Activated T-helper 1 cell treated with Interleukin-2 at 50 U/mL for 16 hours (primary cell): ENCODE results near the gene ABHD12.

Experiments used
- DNase-seq: peaks from one replicate; pipeline ENCODE4 v3.0.0-alpha.2; 2020; ENCODE audit warnings: low read depth

ABHD12 gene

DNA sequence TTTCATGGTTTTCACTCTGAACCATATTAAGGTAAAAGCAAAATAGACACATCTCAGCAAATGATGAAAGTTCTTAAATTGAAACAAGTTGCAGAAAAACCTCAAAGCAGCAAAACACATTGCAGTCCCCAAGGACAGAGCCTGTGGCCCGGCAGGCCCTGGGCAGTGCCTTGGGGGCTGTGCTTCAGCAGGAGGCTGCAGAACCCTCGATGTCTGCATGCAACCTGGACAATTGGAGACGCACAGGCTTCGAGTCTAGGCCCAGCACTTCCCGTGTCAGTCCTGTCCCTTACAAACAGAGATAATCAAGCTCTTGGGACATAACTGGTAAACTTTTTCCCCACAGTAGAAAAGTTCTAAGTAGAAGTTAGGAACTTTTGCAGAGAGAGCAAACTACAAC lies 133.5 kb downstream of the ABHD12 start:
- no peak for DNase-seq

- no peak for DNase-seq
Observed at GRCh38 chr20:25256226-25256859, 134.3 kb downstream of the ABHD12 start.

DNA sequence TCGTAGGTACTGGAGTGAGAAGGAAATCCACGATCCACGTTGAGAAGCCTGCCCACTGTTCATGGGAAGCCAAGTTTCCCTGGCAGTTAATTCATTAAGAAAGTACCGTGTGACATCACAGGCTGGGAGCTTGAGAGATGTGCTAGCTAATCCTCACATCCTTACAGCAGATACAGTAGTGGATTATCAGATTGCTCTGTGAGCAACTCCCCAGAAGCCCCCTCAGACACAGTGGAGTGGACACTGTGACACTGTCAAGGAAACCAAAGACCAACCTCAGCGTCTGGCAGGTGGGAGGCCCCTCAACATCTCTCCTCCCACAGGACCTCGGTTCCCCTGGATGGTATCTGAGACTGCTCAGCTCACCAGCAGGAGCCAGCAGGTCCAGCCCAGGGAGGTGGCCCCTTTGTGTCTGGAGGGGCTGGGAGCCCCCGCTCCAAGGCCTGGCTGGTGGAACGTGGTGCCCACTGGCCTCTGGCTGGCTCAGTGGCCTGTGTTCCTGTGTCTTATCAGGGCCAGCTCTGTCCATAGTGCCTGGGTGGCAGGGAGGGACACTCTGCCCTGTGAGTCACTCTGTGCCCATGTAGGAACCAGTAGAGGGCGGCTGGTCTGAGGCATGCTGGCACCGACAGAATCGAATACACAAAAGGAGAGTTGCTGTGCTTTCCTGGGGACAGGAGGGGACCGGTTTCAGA lies 135.5 kb downstream of the ABHD12 start:
- no peak for DNase-seq

DNA sequence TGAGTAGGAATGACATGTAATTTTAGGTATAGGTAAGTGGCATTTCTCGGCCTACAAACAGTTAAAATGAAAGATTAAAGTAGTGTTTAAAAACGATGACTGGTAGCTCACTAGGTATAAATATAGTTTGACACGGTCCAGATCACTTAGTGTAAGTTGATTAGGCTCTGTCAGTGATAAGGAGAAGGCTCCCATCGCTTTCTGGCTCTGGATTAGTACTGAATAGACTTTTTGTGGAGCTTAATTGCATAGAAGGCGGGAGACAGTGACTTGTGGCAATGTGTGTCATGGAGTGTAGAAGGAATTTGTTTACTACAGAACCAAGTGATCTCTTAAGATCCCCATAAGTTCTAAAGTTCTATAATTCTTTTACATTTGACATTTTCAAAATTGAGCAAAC lies 136.1 kb downstream of the ABHD12 start:
- no peak for DNase-seq

DNA sequence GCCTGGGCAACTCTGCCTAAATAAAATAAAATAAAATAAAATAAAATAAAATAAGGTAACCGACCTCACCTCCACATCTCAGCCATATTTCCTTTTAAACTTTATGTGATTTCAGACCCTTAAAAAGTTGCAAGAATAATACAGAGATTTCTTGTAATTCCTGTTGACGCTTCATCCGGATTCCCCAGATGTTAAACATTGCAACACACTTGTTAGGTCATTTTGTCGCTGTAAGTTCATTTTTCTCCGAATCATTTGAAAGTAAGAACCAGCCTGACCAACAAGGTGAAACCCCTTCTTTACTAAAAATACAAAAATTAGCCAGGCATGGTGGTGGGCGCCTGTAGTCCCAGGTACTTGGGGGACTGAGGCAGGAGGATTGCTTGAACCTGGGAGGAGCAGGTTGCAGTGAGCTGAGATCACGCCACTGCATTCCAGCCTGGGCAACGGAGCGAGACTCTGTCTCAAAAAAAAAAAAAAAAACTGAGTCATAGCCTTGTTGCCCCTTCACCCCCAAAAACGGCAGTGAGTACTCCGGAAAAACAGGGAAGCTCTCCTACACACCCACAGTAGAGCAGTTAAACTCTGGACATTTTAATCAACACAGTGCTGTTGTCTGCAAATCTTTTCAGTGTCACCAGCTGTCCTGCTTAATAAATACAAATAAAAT lies 136.9 kb downstream of the ABHD12 start:
- DNase-seq, result no peak

GRCh38 chr20:25252686-25253421 lies 137.8 kb downstream of the ABHD12 start:
- DNase-seq, result no peak

- no peak for DNase-seq
Observed at GRCh38 chr20:25252230-25252651, 138.4 kb downstream of the ABHD12 start.

- no peak for DNase-seq
Observed at GRCh38 chr20:25251558-25251957, 139.1 kb downstream of the ABHD12 start.

DNA sequence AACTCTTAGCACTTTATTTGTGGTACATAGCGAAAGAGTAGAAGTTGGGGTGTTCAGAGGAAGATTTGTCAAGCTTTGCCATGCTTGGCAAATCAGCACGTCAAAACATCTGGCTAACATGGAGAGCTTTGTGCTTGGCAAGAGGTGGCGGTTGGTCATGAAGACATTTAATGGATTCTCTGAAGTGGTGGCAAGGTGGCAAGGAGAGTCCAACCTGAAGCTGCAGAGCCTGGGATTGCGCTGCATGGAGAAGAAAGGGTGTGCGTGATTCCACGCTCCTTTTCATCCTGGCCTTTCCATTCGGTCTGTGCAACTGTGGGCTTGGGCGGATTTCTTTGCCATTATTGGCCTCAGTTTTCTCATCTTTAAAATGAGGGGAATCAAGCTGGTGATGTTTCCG lies 139.6 kb downstream of the ABHD12 start:
- DNase-seq, result no peak

DNA sequence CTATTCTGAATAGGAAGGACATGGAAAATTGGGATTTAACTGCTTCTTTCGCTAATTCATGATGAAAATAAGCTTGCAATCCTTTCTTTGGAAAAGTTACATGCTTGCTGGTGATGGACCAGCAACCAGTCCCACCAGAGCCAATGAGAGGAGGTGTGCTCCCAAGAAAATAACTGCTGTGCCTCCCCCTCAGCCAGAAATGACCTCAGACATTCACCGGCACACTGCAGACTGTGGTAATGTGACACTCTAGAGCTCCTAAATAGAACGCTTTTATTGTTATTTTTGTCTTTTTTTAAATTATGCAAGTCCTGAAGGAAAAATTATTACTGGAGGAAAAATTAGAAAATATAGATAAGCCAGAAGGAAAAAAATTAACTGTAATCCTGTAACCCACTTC lies 140.1 kb downstream of the ABHD12 start:
- no peak for DNase-seq
